ENCODE data around the gene SHC3. TPM values are rescaled to one million over a fixed set of nuclear protein-coding genes. Genes with fewer than 3 reads are reported as not detected.

Gene SHC3
- total and polyA plus RNA-seq, 9 of the 15 experiments (the other 6 are each of a cell fraction or from before 2014, with no cell fraction given) = not detected

GRCh38 chr9:89000973-89001916 is 177.4 kb downstream of the SHC3 start (continued):
- TF ChIP-seq RCOR1 (IDR thresholded peaks at IDR 0.05; ENCODE audit: borderline replicate concordance in 1 of 2, low read depth in 2 of 2, low read length in 2 of 2) (0 out of 4 replicates have a peak, but pooled peaks of 1 of the 2 experiments have one; percentile 4), NKRF (IDR thresholded peaks at IDR 0.05; ENCODE audit: borderline replicate concordance) (no peak), L3MBTL2 (IDR thresholded peaks at IDR 0.05) (peak; percentile 26; the same call in 1 of the 2 replicates), STAG1 (CRISPR knock-in tag; IDR thresholded peaks at IDR 0.05; ENCODE audit: borderline replicate concordance) (peak; percentile 83; the same call in 1 of the 2 replicates), ZNF444 (CRISPR knock-in tag; IDR thresholded peaks at IDR 0.05) (no peak), THAP12 (CRISPR knock-in tag; IDR thresholded peaks at IDR 0.05) (no peak), SIN3A (IDR thresholded peaks at IDR 0.05; ENCODE audit: borderline replicate concordance in 2 of 2, control insufficient read depth in 1 of 2, low read depth in 2 of 2, low read length in 2 of 2) (no peak), CTBP1 (IDR thresholded peaks at IDR 0.05; ENCODE audit: borderline replicate concordance) (no peak), REST (IDR thresholded peaks at IDR 0.05; ENCODE audit: borderline replicate concordance) (peak; percentile 85), REST (CRISPR knock-in tag; IDR thresholded peaks at IDR 0.05; ENCODE audit: low read depth) (no peak), PRPF4 (IDR thresholded peaks at IDR 0.05; ENCODE audit: insufficient read depth, low read depth, low read length, poor library complexity, severe bottlenecking) (no peak), ZFP30 (CRISPR knock-in tag; IDR thresholded peaks at IDR 0.05; ENCODE audit: borderline replicate concordance) (no peak), RB1 (IDR thresholded peaks at IDR 0.05; ENCODE audit: low read depth) (0 out of 2 replicates have a peak, but pooled peaks have one; percentile 14)
